SJCRH30 (cell line): ENCODE results near the gene PGM1. TPM values are rescaled to one million over a fixed set of nuclear protein-coding genes. Genes with fewer than 3 reads are reported as not detected.
A peak's percentile ranks its signal among the peaks of the same experiment; 100 is the strongest.

Source experiments
- DNase-seq, 2 experiments: peaks; one replicate each; pipeline ENCODE4 v3.0.0-alpha.2; 2015 to 2020
- H3K27ac ChIP-seq: fragments of 250-450 bp; sonication (Bioruptor Pico); 2 replicates; pipeline ENCODE4 v1.5.1; 2020; ENCODE audit warnings: mild to moderate bottlenecking, moderate library complexity
- H3K27me3 ChIP-seq: fragments of 250-450 bp; sonication (Bioruptor Pico); 2 replicates; pipeline ENCODE4 v1.5.1; 2020; ENCODE audit warnings: mild to moderate bottlenecking, moderate library complexity
- H3K36me3 ChIP-seq: fragments of 250-450 bp; sonication (Bioruptor Pico); 2 replicates; pipeline ENCODE4 v1.5.1; 2020; ENCODE audit warnings: mild to moderate bottlenecking, moderate library complexity
- H3K4me1 ChIP-seq: fragments of 250-450 bp; sonication (Bioruptor Pico); 2 replicates; pipeline ENCODE4 v1.5.1; 2020; ENCODE audit warnings: mild to moderate bottlenecking, moderate library complexity
- H3K4me3 ChIP-seq: fragments of 250-450 bp; sonication (Bioruptor Pico); 2 replicates; pipeline ENCODE4 v1.5.1; 2020; ENCODE audit warnings: mild to moderate bottlenecking, moderate library complexity
- H3K9me3 ChIP-seq: fragments of 250-450 bp; sonication (Bioruptor Pico); replicated peaks from 2 replicates; pipeline ENCODE4 v1.5.1; 2020; ENCODE audit warnings: mild to moderate bottlenecking, moderate library complexity
- total RNA-seq: library from RNA; depleted of rRNA; stranded (reverse); fragments of >200 nt; shearing (Covaris generic); gene quantifications from 2 replicates; pipeline ENCODE4 v1.2.3, GENCODE V29; 2014; rRNA removed

The PGM1 gene
- total RNA-seq, 1 experiment from 2014 or later: 91.1 TPM

GRCh38 chr1:63698001-63698838, 105.0 kb downstream of the PGM1 start:
- Histone ChIP-seq H3K9me3 (no peaks in the 10 kb centered on the region), H3K4me1 (no peaks in the 10 kb centered on the region), H3K36me3 (no peaks in the 10 kb centered on the region), H3K27ac (no peak overlapping the region), H3K27me3 (no peaks in the 10 kb centered on the region), H3K4me3 (no peak overlapping the region)
- DNase-seq: no peak

- H3K27me3 ChIP-seq: no peaks in the 10 kb centered on the region
- H3K9me3 ChIP-seq: no peaks in the 10 kb centered on the region
- no peak for DNase-seq
- H3K4me1 ChIP-seq: no peaks in the 10 kb centered on the region
- no peak overlapping the region for H3K27ac ChIP-seq
- no peak overlapping the region for H3K4me3 ChIP-seq
- H3K36me3 ChIP-seq: no peaks in the 10 kb centered on the region
These were observed 108.0 kb downstream of the PGM1 start for GRCh38 chr1:63701187-63701586.

- H3K36me3 ChIP-seq: no peaks in the 10 kb centered on the region
- no peaks in the 10 kb centered on the region for H3K9me3 ChIP-seq
- H3K27me3 ChIP-seq: 0 out of 2 replicates have a peak, but pooled peaks cover 2% of the 10 kb centered on the region
- no peaks in the 10 kb centered on the region for H3K4me1 ChIP-seq
- H3K4me3 ChIP-seq: no peak overlapping the region
- no peak overlapping the region for H3K27ac ChIP-seq
- peak in 1 of 2 experiments; percentile 19 for DNase-seq
These were observed 110.5 kb downstream of the PGM1 start for GRCh38 chr1:63703701-63704107.

GRCh38 chr1:63704443-63704842, 111.2 kb downstream of the PGM1 start:
- Histone ChIP-seq H3K9me3 (no peaks in the 10 kb centered on the region), H3K4me1 (no peaks in the 10 kb centered on the region), H3K36me3 (no peaks in the 10 kb centered on the region), H3K27ac (no peak overlapping the region), H3K27me3 (0 out of 2 replicates have a peak, but pooled peaks cover 2% of the 10 kb centered on the region), H3K4me3 (no peak overlapping the region)
- no peak for DNase-seq

GRCh38 chr1:63705078-63705477, 111.9 kb downstream of the PGM1 start:
- H3K27me3 ChIP-seq: 0 out of 2 replicates have a peak, but pooled peaks cover 2% of the 10 kb centered on the region
- no peaks in the 10 kb centered on the region for H3K9me3 ChIP-seq
- no peaks in the 10 kb centered on the region for H3K4me1 ChIP-seq
- no peaks in the 10 kb centered on the region for H3K36me3 ChIP-seq
- no peak for DNase-seq
- H3K4me3 ChIP-seq: no peak overlapping the region
- H3K27ac ChIP-seq: no peak overlapping the region

GRCh38 chr1:63709267-63709828, 116.1 kb downstream of the PGM1 start:
- Histone ChIP-seq H3K4me1 (peaks cover 7% of the 10 kb centered on the region), H3K9me3 (no peaks in the 10 kb centered on the region), H3K27me3 (0 out of 2 replicates have a peak, but pooled peaks cover 2% of the 10 kb centered on the region), H3K27ac (no peak overlapping the region), H3K36me3 (no peaks in the 10 kb centered on the region), H3K4me3 (no peak overlapping the region)
- no peak for DNase-seq

Other genes starting within 250 kb of the PGM1 start
- gene ALG6, start 225.8 kb upstream of the PGM1 start, total RNA-seq: 27.1 and 37.1 TPM in 2 replicates
- 115 and 149 TPM in 2 replicates for gene ITGB3BP, start 70.2 kb upstream of the PGM1 start, total RNA-seq
- 12.1 and 15.5 TPM in 2 replicates for gene EFCAB7, start 69.9 kb upstream of the PGM1 start, total RNA-seq
- gene ROR1, start 180.6 kb downstream of the PGM1 start, total RNA-seq: 4.8 and 5.5 TPM in 2 replicates